H1 (cell line): ENCODE results near the gene CDH15. TPM values are rescaled to one million over a fixed set of nuclear protein-coding genes. Genes with fewer than 3 reads are reported as not detected.

Experiments
- CTCF ChIA-PET: fragments of 300-600 bp; sonication (Branson Sonifier 250); formaldehyde crosslinking; loops from one replicate; lab custom pipeline; 2021; ENCODE audit not compliant: partially characterized antibody; lab: Charles Lee
- POLR2A ChIA-PET: fragments of 300-600 bp; sonication (Branson Sonifier 250); formaldehyde crosslinking; loops from one replicate; lab custom pipeline; 2021; ENCODE audit warnings: inconsistent platforms; ENCODE audit not compliant: partially characterized antibody; lab: Charles Lee
- DNase-seq, 2 experiments: peaks; one replicate each; pipeline versions ENCODE4 v3.0.0 to v3.0.0-alpha.2; 2010 to 2022; ENCODE audit warnings: low spot score in 2 of 2, low read depth in 1 of 2, mixed read lengths in 1 of 2
- FAIRE-seq: peaks from 2 replicates; lab custom pipeline; 2011; peaks lifted over from hg19 to GRCh38; lab: Jason Lieb, UNC
- H2AFZ ChIP-seq: 2 replicates; pipeline ENCODE4 v1.8.1; 2012; ENCODE audit warnings: low read length, inconsistent platforms
- H2AK5ac ChIP-seq: 2 replicates; pipeline ENCODE4 v1.6.1; 2013; ENCODE audit warnings: low read depth, low read length
- H2BK120ac ChIP-seq: replicated peaks from 2 replicates; pipeline ENCODE3; 2013; ENCODE audit warnings: low read depth, low read length, inconsistent platforms
- H2BK12ac ChIP-seq: 2 replicates; pipeline ENCODE4 v1.6.1; 2013; ENCODE audit warnings: low read depth, low read length
- H2BK15ac ChIP-seq: 2 replicates; pipeline ENCODE4 v1.6.1; 2013; ENCODE audit warnings: low read length
- H2BK20ac ChIP-seq: 2 replicates; pipeline ENCODE4 v1.6.1; 2013; ENCODE audit warnings: low read length
- H2BK5ac ChIP-seq: 2 replicates; pipeline ENCODE4 v1.6.1; 2013; ENCODE audit warnings: low read depth, low read length
- H3K14ac ChIP-seq: 2 replicates; pipeline ENCODE4 v1.6.1; 2013; ENCODE audit warnings: inconsistent platforms; ENCODE audit not compliant: insufficient read length
- H3K18ac ChIP-seq: 2 replicates; pipeline ENCODE4 v1.6.1; 2013; ENCODE audit warnings: low read length; ENCODE audit errors: extremely low read depth
- H3K23ac ChIP-seq: 2 replicates; pipeline ENCODE4 v1.6.1; 2013; ENCODE audit warnings: inconsistent platforms; ENCODE audit not compliant: insufficient read length
- H3K23me2 ChIP-seq: 2 replicates; pipeline ENCODE4 v1.6.1; 2013; ENCODE audit warnings: low read depth, low read length
- H3K27ac ChIP-seq: 2 replicates; pipeline ENCODE4 v1.6.1; 2011; ENCODE audit warnings: low read depth, low read length, inconsistent platforms
- H3K27me3 ChIP-seq, 4 experiments: replicated peaks in 1 of 4; 1 replicate in 1 of 4; 2 replicates in 3 of 4; pipeline versions ENCODE4 v1.6.1 to v1.8.1; 2011 to 2013; ENCODE audit warnings: low read length in 3 of 4, mild to moderate bottlenecking in 3 of 4, inconsistent platforms in 2 of 4, mixed read lengths in 2 of 4, moderate library complexity in 1 of 4; ENCODE audit not compliant: control insufficient read depth in 3 of 4, insufficient read depth in 3 of 4; ENCODE audit errors: extremely low read depth in 1 of 4
- H3K36me3 ChIP-seq, 4 experiments: 2 replicates each; pipeline versions ENCODE4 v1.6.1 to v1.8.1; 2011 to 2013; ENCODE audit warnings: mild to moderate bottlenecking in 4 of 4, low read length in 3 of 4, moderate library complexity in 2 of 4, control low read depth in 1 of 4, inconsistent platforms in 1 of 4; ENCODE audit not compliant: insufficient read depth in 4 of 4, control insufficient read depth in 2 of 4
- H3K4ac ChIP-seq: replicated peaks from 2 replicates; pipeline ENCODE3; 2013; ENCODE audit warnings: low read length, low read depth, mixed read lengths, inconsistent platforms; ENCODE audit not compliant: insufficient read length
- H3K4me1 ChIP-seq, 4 experiments: replicated peaks in 1 of 4; 1 replicate in 1 of 4; 2 replicates in 3 of 4; pipeline versions ENCODE4 v1.6.1 to v1.8.1; 2011 to 2013; ENCODE audit warnings: low read length in 3 of 4, inconsistent platforms in 2 of 4, mixed read lengths in 1 of 4; ENCODE audit not compliant: insufficient read depth in 4 of 4, control insufficient read depth in 3 of 4
- H3K4me2 ChIP-seq, 2 experiments: 2 replicates each; pipeline versions ENCODE4 v1.6.1 to v1.8.1; 2011 to 2013; ENCODE audit warnings: low read depth in 2 of 2, low read length in 2 of 2, control low read depth in 1 of 2, inconsistent platforms in 1 of 2, mild to moderate bottlenecking in 1 of 2; ENCODE audit not compliant: insufficient read depth in 1 of 2
- H3K4me3 ChIP-seq, 4 experiments: fragments of 200-600, 300-600 bp in 1 of 4; sonication (generic), shearing (Covaris generic), sonication (Bioruptor Twin) in 1 of 4; 2 replicates each; pipeline versions ENCODE4 v1.5.1 to v1.8.1; 2011 to 2016; ENCODE audit warnings: low read length in 4 of 4, low read depth in 3 of 4, control low read depth in 2 of 4, inconsistent platforms in 2 of 4, mild to moderate bottlenecking in 2 of 4, mixed read lengths in 1 of 4, moderate library complexity in 1 of 4; ENCODE audit not compliant: insufficient read depth in 2 of 4; ENCODE audit errors: extremely low read depth in 1 of 4
- H3K56ac ChIP-seq: replicated peaks from 2 replicates; pipeline ENCODE3; 2013; ENCODE audit warnings: low read depth, mild to moderate bottlenecking, mixed read lengths, low read length, inconsistent platforms; ENCODE audit not compliant: insufficient read length
- H3K79me1 ChIP-seq: 2 replicates; pipeline ENCODE4 v1.6.1; 2013; ENCODE audit warnings: low read depth, low read length, control low read depth
- H3K79me2 ChIP-seq, 2 experiments: 2 replicates each; pipeline versions ENCODE4 v1.6.1 to v1.8.1; 2012 to 2013; ENCODE audit warnings: low read length in 2 of 2, mild to moderate bottlenecking in 2 of 2, inconsistent platforms in 1 of 2; ENCODE audit not compliant: insufficient read depth in 2 of 2, control insufficient read depth in 1 of 2
- H3K9ac ChIP-seq, 4 experiments: replicated peaks in 1 of 4; 1 replicate in 1 of 4; 2 replicates in 3 of 4; pipeline versions ENCODE4 v1.6.1 to v1.8.1; 2011 to 2013; ENCODE audit warnings: low read depth in 3 of 4, low read length in 3 of 4, control low read depth in 2 of 4, mild to moderate bottlenecking in 2 of 4, moderate library complexity in 2 of 4, inconsistent platforms in 1 of 4; ENCODE audit errors: extremely low read depth in 1 of 4
- H3K9me3 ChIP-seq, 2 experiments: 2 replicates each; pipeline versions ENCODE4 v1.6.1 to v1.8.1; 2012 to 2013; ENCODE audit warnings: mild to moderate bottlenecking in 2 of 2, moderate library complexity in 2 of 2, control low read depth in 1 of 2, inconsistent platforms in 1 of 2, low read depth in 1 of 2, low read length in 1 of 2, mixed read lengths in 1 of 2; ENCODE audit not compliant: insufficient read depth in 2 of 2
- H4K20me1 ChIP-seq, 2 experiments: replicated peaks in 1 of 2; 2 replicates each; pipeline versions ENCODE3 to v1.8.1; 2011 to 2013; ENCODE audit warnings: inconsistent platforms in 2 of 2, low read length in 2 of 2, mild to moderate bottlenecking in 1 of 2; ENCODE audit not compliant: insufficient read depth in 2 of 2, control insufficient read depth in 1 of 2
- H4K5ac ChIP-seq: 2 replicates; pipeline ENCODE4 v1.6.1; 2013; ENCODE audit warnings: low read length, low read depth, mixed read lengths, inconsistent platforms; ENCODE audit not compliant: insufficient read length
- H4K8ac ChIP-seq: 2 replicates; pipeline ENCODE4 v1.8.0; 2013; ENCODE audit warnings: mild to moderate bottlenecking, moderate library complexity, low read length, inconsistent platforms; ENCODE audit not compliant: insufficient read depth; ENCODE audit errors: extremely low read depth
- H4K91ac ChIP-seq: replicated peaks from 2 replicates; pipeline ENCODE3; 2013; ENCODE audit warnings: low read length, mixed read lengths, inconsistent platforms; ENCODE audit not compliant: insufficient read length
- BACH1 ChIP-seq: IDR thresholded peaks from 2 replicates; pipeline ENCODE4 v1.6.1; 2012; ENCODE audit warnings: low read length, improper control_type of control experiment
- BRCA1 ChIP-seq: IDR thresholded peaks from 2 replicates; pipeline ENCODE4 v1.6.1; 2012; ENCODE audit warnings: low read depth, low read length, improper control_type of control experiment
- CEBPB ChIP-seq: IDR thresholded peaks from 2 replicates; pipeline ENCODE4 v1.6.1; 2012; ENCODE audit warnings: low read depth, low read length
- EP300 ChIP-seq, 2 experiments: IDR thresholded peaks; 1 replicate in 1 of 2; 2 replicates in 1 of 2; pipeline ENCODE4 v1.6.1; 2011 to 2012; ENCODE audit warnings: low read depth in 2 of 2, low read length in 2 of 2, mild to moderate bottlenecking in 2 of 2, borderline replicate concordance in 1 of 2, inconsistent platforms in 1 of 2, moderate library complexity in 1 of 2
- KDM5A ChIP-seq: fragments of 200-600 bp; IDR thresholded peaks from 2 replicates; pipeline ENCODE4 v1.7.1; 2012; ENCODE audit warnings: mild to moderate bottlenecking, low read length, inconsistent platforms, mixed read lengths
- RXRA ChIP-seq: IDR thresholded peaks from 2 replicates; pipeline ENCODE4 v1.6.1; 2011; ENCODE audit warnings: low read depth, mild to moderate bottlenecking, low read length, moderate library complexity; ENCODE audit not compliant: insufficient read depth
- SIRT6 ChIP-seq: IDR thresholded peaks from one replicate; pipeline ENCODE4 v1.7.1; 2012; ENCODE audit warnings: low read length, inconsistent platforms
- SP4 ChIP-seq: IDR thresholded peaks from 2 replicates; pipeline ENCODE4 v1.6.1; 2012; ENCODE audit warnings: low read length, inconsistent platforms
- TCF12 ChIP-seq: IDR thresholded peaks from 2 replicates; pipeline ENCODE4 v1.6.1; 2011; ENCODE audit warnings: low read depth, mild to moderate bottlenecking, low read length
- WGBS, 2 experiments: shearing (Covaris generic) in 1 of 2; methylation state at CpG; one replicate each; pipeline versions ENCODE4 v1.1.6 to v1.1.7; 2013 to 2015; ENCODE audit warnings: low lambda C conversion rate in 2 of 2, mixed read lengths in 2 of 2, inconsistent platforms in 1 of 2, low coverage in 1 of 2, missing lambda C conversion rate in 1 of 2; ENCODE audit not compliant: insufficient replicate concordance in 2 of 2, insufficient coverage in 1 of 2, insufficient read length in 1 of 2; ENCODE audit errors: extremely low coverage in 1 of 2, missing lambda C conversion rate in 1 of 2; 5-methylcytosine and 5-hydroxymethylcytosine counted together
- polyA plus RNA-seq, 7 experiments: library from polyadenylated mRNA; depleted of rRNA in 3 of 7; stranded (reverse) in 5 of 7; unstranded in 2 of 7; fragments of >200 nt in 5 of 7; fragments of 200-250 nt in 2 of 7; gene quantifications; 1 replicate in 5 of 7; 2 replicates in 1 of 7; 4 replicates in 1 of 7; pipeline versions ENCODE4 v1.2.1 to v1.2.3, GENCODE V29; 2011 to 2013; ENCODE audit warnings: missing spikeins in 2 of 7, mixed read lengths in 2 of 7
- total RNA-seq: library from RNA; stranded (reverse); fragmentation: NEBNext Ultra II Directional; extraction: Animal tissue kit (Norgen Biotek cat#: 25700); gene quantifications from 2 replicates; pipeline ENCODE4 v1.2.1, GENCODE V29; 2021
- TF ChIP-seq, protein P1 (sequence below): IDR thresholded peaks from 2 replicates; pipeline ENCODE4 v1.6.1; 2012; ENCODE audit warnings: low read length, inconsistent platforms
- TF ChIP-seq, protein P2 (sequence below), 3 experiments: IDR thresholded peaks; 1 replicate in 2 of 3; 2 replicates in 1 of 3; pipeline versions ENCODE4 v1.5.1 to v1.6.1; 2011; ENCODE audit warnings: low read length in 3 of 3, mild to moderate bottlenecking in 3 of 3, inconsistent platforms in 2 of 3, low read depth in 1 of 3, moderate library complexity in 1 of 3; ENCODE audit not compliant: insufficient read depth in 1 of 3; ENCODE audit errors: control extremely low read depth in 1 of 3

CDH15 gene
- total and polyA plus RNA-seq, 2 of the 8 experiments (the other 6 are each of a cell fraction or from before 2014, with no cell fraction given), result 0.50 to 0.82 TPM

DNA sequence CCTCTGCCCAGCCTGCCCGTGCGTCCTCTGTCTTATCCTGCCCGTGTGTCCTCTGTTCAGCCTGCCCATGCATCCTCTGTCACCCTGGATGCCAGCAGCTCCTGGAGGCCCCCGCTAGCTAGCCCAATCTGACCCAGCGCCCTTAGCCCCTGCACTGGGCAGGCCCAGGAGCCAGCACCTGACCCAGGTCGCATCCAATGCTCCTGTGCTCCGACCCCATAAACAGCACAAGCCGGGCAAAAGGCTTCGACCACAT, 13.1 kb downstream of the CDH15 start:
- Histone ChIP-seq H2BK5ac (no peak overlapping the region), H3K79me1 (no peaks in the 10 kb centered on the region), H3K9ac (no peak overlapping the region), H3K4me2 (no peak overlapping the region), H3K27me3 (no peaks in the 10 kb centered on the region; a peak in 2 of 7 replicates), H4K91ac (no peak overlapping the region), H3K4ac (no peak overlapping the region), H2AFZ (no peak overlapping the region), H4K8ac (no peak overlapping the region), H3K36me3 (no peaks in the 10 kb centered on the region), H3K4me1 (no peaks in the 10 kb centered on the region), H3K14ac (no peak overlapping the region), H2BK15ac (no peak overlapping the region), H3K27ac (no peak overlapping the region), H2BK120ac (no peak overlapping the region), H4K20me1 (peaks cover 0 to 1% of the 10 kb centered on the region in 2 experiments), H4K5ac (no peak overlapping the region), H3K4me3 (no peak overlapping the region), H2BK12ac (no peak overlapping the region), H3K79me2 (no peaks in the 10 kb centered on the region), H3K56ac (no peak overlapping the region), H2AK5ac (no peak overlapping the region), H3K23me2 (no peaks in the 10 kb centered on the region), H2BK20ac (no peak overlapping the region), H3K9me3 (no peaks in the 10 kb centered on the region), H3K18ac (no peak overlapping the region), H3K23ac (no peak overlapping the region)
- DNase-seq (no peak), FAIRE-seq (no peak)
- POLR2A ChIA-PET, result interaction anchor here (1.9 kb wide), 1 partner anchor 11 kb away, joined by 9 read pairs; no protein-coding TSS in a partner anchor
- WGBS, 2 experiments, result 93% methylated on average over 8 of the region's 9 CpGs; no CpG with 5 or more reads in 1 of the 2 experiments
- CTCF ChIA-PET, result interaction anchor here (0.6 kb wide), 1 partner anchor 31 kb away, joined by 3 read pairs; no protein-coding TSS in a partner anchor
- TF ChIP-seq EP300 (IDR thresholded peaks at IDR 0.05; ENCODE audit: borderline replicate concordance in 1 of 2, low read depth in 2 of 2, low read length in 2 of 2) (no peak), BRCA1 (no peak), KDM5A (no peak), CEBPB (no peak), BACH1 (no peak), RXRA (no peak), TCF12 (no peak), SIRT6 (no peak), SP4 (no peak)
- TF ChIP-seq, protein P1, sequence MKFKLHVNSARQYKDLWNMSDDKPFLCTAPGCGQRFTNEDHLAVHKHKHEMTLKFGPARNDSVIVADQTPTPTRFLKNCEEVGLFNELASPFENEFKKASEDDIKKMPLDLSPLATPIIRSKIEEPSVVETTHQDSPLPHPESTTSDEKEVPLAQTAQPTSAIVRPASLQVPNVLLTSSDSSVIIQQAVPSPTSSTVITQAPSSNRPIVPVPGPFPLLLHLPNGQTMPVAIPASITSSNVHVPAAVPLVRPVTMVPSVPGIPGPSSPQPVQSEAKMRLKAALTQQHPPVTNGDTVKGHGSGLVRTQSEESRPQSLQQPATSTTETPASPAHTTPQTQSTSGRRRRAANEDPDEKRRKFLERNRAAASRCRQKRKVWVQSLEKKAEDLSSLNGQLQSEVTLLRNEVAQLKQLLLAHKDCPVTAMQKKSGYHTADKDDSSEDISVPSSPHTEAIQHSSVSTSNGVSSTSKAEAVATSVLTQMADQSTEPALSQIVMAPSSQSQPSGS, result no peak
- TF ChIP-seq, protein P2, sequence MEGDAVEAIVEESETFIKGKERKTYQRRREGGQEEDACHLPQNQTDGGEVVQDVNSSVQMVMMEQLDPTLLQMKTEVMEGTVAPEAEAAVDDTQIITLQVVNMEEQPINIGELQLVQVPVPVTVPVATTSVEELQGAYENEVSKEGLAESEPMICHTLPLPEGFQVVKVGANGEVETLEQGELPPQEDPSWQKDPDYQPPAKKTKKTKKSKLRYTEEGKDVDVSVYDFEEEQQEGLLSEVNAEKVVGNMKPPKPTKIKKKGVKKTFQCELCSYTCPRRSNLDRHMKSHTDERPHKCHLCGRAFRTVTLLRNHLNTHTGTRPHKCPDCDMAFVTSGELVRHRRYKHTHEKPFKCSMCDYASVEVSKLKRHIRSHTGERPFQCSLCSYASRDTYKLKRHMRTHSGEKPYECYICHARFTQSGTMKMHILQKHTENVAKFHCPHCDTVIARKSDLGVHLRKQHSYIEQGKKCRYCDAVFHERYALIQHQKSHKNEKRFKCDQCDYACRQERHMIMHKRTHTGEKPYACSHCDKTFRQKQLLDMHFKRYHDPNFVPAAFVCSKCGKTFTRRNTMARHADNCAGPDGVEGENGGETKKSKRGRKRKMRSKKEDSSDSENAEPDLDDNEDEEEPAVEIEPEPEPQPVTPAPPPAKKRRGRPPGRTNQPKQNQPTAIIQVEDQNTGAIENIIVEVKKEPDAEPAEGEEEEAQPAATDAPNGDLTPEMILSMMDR (IDR thresholded peaks at IDR 0.05; ENCODE audit: control extremely low read depth in 1 of 3, insufficient read depth in 1 of 3, low read depth in 1 of 3, low read length in 3 of 3), result no peak
